ENCODE data around the gene ACD.

ACD gene

GRCh38 chr16:67675999-67676398 is 15.9 kb upstream of the ACD start:
- Histone ChIP-seq H2BK120ac (ENCODE audit: insufficient read depth, low read length, poor library complexity) (peak overlapping the region; percentile 26), H3K23ac (ENCODE audit: low read length) (no peak overlapping the region), H3K27ac (ENCODE audit: low read depth, low read length) (no peak overlapping the region), H3K9me3 (ENCODE audit: insufficient read depth, low read depth, low read length) (no peaks in the 10 kb centered on the region), H4K91ac (ENCODE audit: low read depth, low read length) (peak overlapping the region; percentile 12), H3K4me2 (ENCODE audit: low read length) (no peak overlapping the region), H2BK12ac (ENCODE audit: low read length) (peak overlapping the region; percentile 68), H3K9ac (ENCODE audit: low read length) (no peak overlapping the region), H2AFZ (ENCODE audit: insufficient read depth, low read length, poor library complexity) (no peak overlapping the region), H3K79me1 (ENCODE audit: low read length) (peaks cover 4% of the 10 kb centered on the region), H4K8ac (ENCODE audit: low read depth, low read length) (no peak overlapping the region), H3K36me3 (ENCODE audit: control insufficient read depth in 1 of 2, insufficient read depth in 2 of 2, low read length in 2 of 2) (peaks cover 16 to 23% of the 10 kb centered on the region in 2 experiments), H4K12ac (ENCODE audit: low read depth, low read length) (no peak overlapping the region), H2AK5ac (ENCODE audit: low read length) (peak overlapping the region; percentile 90), H3K4me1 (ENCODE audit: control insufficient read depth in 1 of 2, insufficient read depth in 2 of 2, low read length in 2 of 2) (peaks cover 11 to 14% of the 10 kb centered on the region in 2 experiments), H3K79me2 (ENCODE audit: control insufficient read depth, insufficient read depth, low read length, poor library complexity) (no peaks in the 10 kb centered on the region), H3K14ac (ENCODE audit: low read length) (no peak overlapping the region), H3K18ac (ENCODE audit: low read length) (peak overlapping the region; percentile 58), H3K27me3 (ENCODE audit: insufficient read depth, low read length) (no peaks in the 10 kb centered on the region), H3K4me3 (ENCODE audit: low read depth, low read length) (no peak overlapping the region), H2BK5ac (ENCODE audit: low read depth, low read length, poor library complexity) (no peak overlapping the region), H3K4ac (ENCODE audit: low read depth, low read length) (no peak overlapping the region)
- WGBS (ENCODE audit: extremely low coverage, insufficient coverage, insufficient read length): no CpG with 5 or more reads among the region's 7 CpGs
- no peak for DNase-seq

- no peak overlapping the region for H2AFZ ChIP-seq (ENCODE audit: insufficient read depth, low read length, poor library complexity)
- peak overlapping the region; percentile 26 for H2BK120ac ChIP-seq (ENCODE audit: insufficient read depth, low read length, poor library complexity)
- peak overlapping the region; percentile 68 for H2BK12ac ChIP-seq (ENCODE audit: low read length)
- H4K12ac ChIP-seq (ENCODE audit: low read depth, low read length): no peak overlapping the region
- H3K9me3 ChIP-seq (ENCODE audit: insufficient read depth, low read depth, low read length): no peaks in the 10 kb centered on the region
- peak overlapping the region; percentile 90 for H2AK5ac ChIP-seq (ENCODE audit: low read length)
- whole genome bisulfite sequencing (ENCODE audit: extremely low coverage, insufficient coverage, insufficient read length): no CpG with 5 or more reads among the region's 17 CpGs
- peaks cover 13 to 22% of the 10 kb centered on the region in 2 experiments for H3K36me3 ChIP-seq (ENCODE audit: control insufficient read depth in 1 of 2, insufficient read depth in 2 of 2, low read length in 2 of 2)
- peak overlapping the region; percentile 58 for H3K18ac ChIP-seq (ENCODE audit: low read length)
- H3K9ac ChIP-seq (ENCODE audit: low read length): no peak overlapping the region
- no peak overlapping the region for H2BK5ac ChIP-seq (ENCODE audit: low read depth, low read length, poor library complexity)
- no peaks in the 10 kb centered on the region for H3K27me3 ChIP-seq (ENCODE audit: insufficient read depth, low read length)
- H3K4me2 ChIP-seq (ENCODE audit: low read length): no peak overlapping the region
- H3K4ac ChIP-seq (ENCODE audit: low read depth, low read length): no peak overlapping the region
- peaks cover 11 to 14% of the 10 kb centered on the region in 2 experiments for H3K4me1 ChIP-seq (ENCODE audit: control insufficient read depth in 1 of 2, insufficient read depth in 2 of 2, low read length in 2 of 2)
- H3K14ac ChIP-seq (ENCODE audit: low read length): no peak overlapping the region
- no peak overlapping the region for H4K8ac ChIP-seq (ENCODE audit: low read depth, low read length)
- peaks cover 4% of the 10 kb centered on the region for H3K79me1 ChIP-seq (ENCODE audit: low read length)
- H3K27ac ChIP-seq (ENCODE audit: low read depth, low read length): no peak overlapping the region
- no peak overlapping the region for H3K23ac ChIP-seq (ENCODE audit: low read length)
- DNase-seq: peak; percentile 69 to 81
- no peaks in the 10 kb centered on the region for H3K79me2 ChIP-seq (ENCODE audit: control insufficient read depth, insufficient read depth, low read length, poor library complexity)
- no peak overlapping the region for H3K4me3 ChIP-seq (ENCODE audit: low read depth, low read length)
- peak overlapping the region; percentile 12 for H4K91ac ChIP-seq (ENCODE audit: low read depth, low read length)
These were observed 15.5 kb upstream of the ACD start for GRCh38 chr16:67675579-67675935.

GRCh38 chr16:67674851-67675578 is 15.0 kb upstream of the ACD start:
- no peak overlapping the region for H4K8ac ChIP-seq (ENCODE audit: low read depth, low read length)
- no peak overlapping the region for H4K91ac ChIP-seq (ENCODE audit: low read depth, low read length)
- DNase-seq: no peak
- H2BK5ac ChIP-seq (ENCODE audit: low read depth, low read length, poor library complexity): no peak overlapping the region
- no peak overlapping the region for H3K9ac ChIP-seq (ENCODE audit: low read length)
- no peak overlapping the region for H3K27ac ChIP-seq (ENCODE audit: low read depth, low read length)
- H2BK120ac ChIP-seq (ENCODE audit: insufficient read depth, low read length, poor library complexity): no peak overlapping the region
- no peak overlapping the region for H2BK12ac ChIP-seq (ENCODE audit: low read length)
- H4K12ac ChIP-seq (ENCODE audit: low read depth, low read length): no peak overlapping the region
- WGBS (ENCODE audit: extremely low coverage, insufficient coverage, insufficient read length): no CpG with 5 or more reads among the region's 28 CpGs
- H3K4me1 ChIP-seq (ENCODE audit: control insufficient read depth in 1 of 2, insufficient read depth in 2 of 2, low read length in 2 of 2): peaks cover 11 to 14% of the 10 kb centered on the region in 2 experiments
- no peak overlapping the region for H3K4me3 ChIP-seq (ENCODE audit: low read depth, low read length)
- no peaks in the 10 kb centered on the region for H3K27me3 ChIP-seq (ENCODE audit: insufficient read depth, low read length)
- no peak overlapping the region for H3K4ac ChIP-seq (ENCODE audit: low read depth, low read length)
- H2AK5ac ChIP-seq (ENCODE audit: low read length): no peak overlapping the region
- H3K36me3 ChIP-seq (ENCODE audit: control insufficient read depth in 1 of 2, insufficient read depth in 2 of 2, low read length in 2 of 2): peaks cover 9 to 21% of the 10 kb centered on the region in 2 experiments
- peaks cover 4% of the 10 kb centered on the region for H3K79me1 ChIP-seq (ENCODE audit: low read length)
- no peak overlapping the region for H3K18ac ChIP-seq (ENCODE audit: low read length)
- no peak overlapping the region for H3K23ac ChIP-seq (ENCODE audit: low read length)
- H3K79me2 ChIP-seq (ENCODE audit: control insufficient read depth, insufficient read depth, low read length, poor library complexity): no peaks in the 10 kb centered on the region
- H3K4me2 ChIP-seq (ENCODE audit: low read length): no peak overlapping the region
- no peak overlapping the region for H2AFZ ChIP-seq (ENCODE audit: insufficient read depth, low read length, poor library complexity)
- H3K9me3 ChIP-seq (ENCODE audit: insufficient read depth, low read depth, low read length): no peaks in the 10 kb centered on the region
- H3K14ac ChIP-seq (ENCODE audit: low read length): no peak overlapping the region

GRCh38 chr16:67673712-67674580 is 13.9 kb upstream of the ACD start:
- Histone ChIP-seq H2BK12ac (ENCODE audit: low read length) (no peak overlapping the region), H3K9ac (ENCODE audit: low read length) (no peak overlapping the region), H2AK5ac (ENCODE audit: low read length) (no peak overlapping the region), H3K4ac (ENCODE audit: low read depth, low read length) (no peak overlapping the region), H4K8ac (ENCODE audit: low read depth, low read length) (no peak overlapping the region), H3K4me1 (ENCODE audit: control insufficient read depth in 1 of 2, insufficient read depth in 2 of 2, low read length in 2 of 2) (peaks cover 11 to 14% of the 10 kb centered on the region in 2 experiments), H2AFZ (ENCODE audit: insufficient read depth, low read length, poor library complexity) (no peak overlapping the region), H3K23ac (ENCODE audit: low read length) (no peak overlapping the region), H3K4me2 (ENCODE audit: low read length) (no peak overlapping the region), H3K14ac (ENCODE audit: low read length) (no peak overlapping the region), H3K27ac (ENCODE audit: low read depth, low read length) (no peak overlapping the region), H4K91ac (ENCODE audit: low read depth, low read length) (no peak overlapping the region), H3K79me2 (ENCODE audit: control insufficient read depth, insufficient read depth, low read length, poor library complexity) (no peaks in the 10 kb centered on the region), H3K18ac (ENCODE audit: low read length) (no peak overlapping the region), H3K9me3 (ENCODE audit: insufficient read depth, low read depth, low read length) (no peaks in the 10 kb centered on the region), H2BK120ac (ENCODE audit: insufficient read depth, low read length, poor library complexity) (no peak overlapping the region), H3K27me3 (ENCODE audit: insufficient read depth, low read length) (no peaks in the 10 kb centered on the region), H4K12ac (ENCODE audit: low read depth, low read length) (no peak overlapping the region), H3K79me1 (ENCODE audit: low read length) (peaks cover 4% of the 10 kb centered on the region), H3K4me3 (ENCODE audit: low read depth, low read length) (no peak overlapping the region), H3K36me3 (ENCODE audit: control insufficient read depth in 1 of 2, insufficient read depth in 2 of 2, low read length in 2 of 2) (peaks cover 7 to 18% of the 10 kb centered on the region in 2 experiments), H2BK5ac (ENCODE audit: low read depth, low read length, poor library complexity) (no peak overlapping the region)
- DNase-seq: no peak
- WGBS (ENCODE audit: extremely low coverage, insufficient coverage, insufficient read length): no CpG with 5 or more reads among the region's 21 CpGs

All from trophoblast cell (in vitro differentiated cells and primary cell).